Epidermal melanocyte (primary cell): Measurements from ENCODE around the gene MMP20.

Experiments used
- DNase-seq: peaks from one replicate; pipeline ENCODE4 v3.0.0; 2011; ENCODE audit warnings: low spot score; ENCODE audit not compliant: insufficient read length

MMP20 gene

GRCh38 chr11:102623128-102623527 lies 2.0 kb downstream of the MMP20 start:
- DNase-seq, result no peak

- no peak for DNase-seq
Measured at GRCh38 chr11:102622258-102622657, 2.9 kb downstream of the MMP20 start.

- no peak for DNase-seq
Measured at GRCh38 chr11:102620818-102621561, 4.1 kb downstream of the MMP20 start.

GRCh38 chr11:102620179-102620578 lies 5.0 kb downstream of the MMP20 start:
- DNase-seq, result no peak

GRCh38 chr11:102617466-102618008 lies 7.6 kb downstream of the MMP20 start:
- DNase-seq, result no peak

GRCh38 chr11:102615894-102616432 lies 9.2 kb downstream of the MMP20 start:
- no peak for DNase-seq

- no peak for DNase-seq
Measured at GRCh38 chr11:102615077-102615893, 9.8 kb downstream of the MMP20 start.

GRCh38 chr11:102614485-102614884 lies 10.6 kb downstream of the MMP20 start:
- DNase-seq, result no peak

- DNase-seq, result no peak
Measured at GRCh38 chr11:102614031-102614430, 11.1 kb downstream of the MMP20 start.

GRCh38 chr11:102613450-102613849 lies 11.7 kb downstream of the MMP20 start:
- DNase-seq, result no peak

GRCh38 chr11:102611291-102611690 lies 13.8 kb downstream of the MMP20 start:
- no peak for DNase-seq

GRCh38 chr11:102610200-102610599 lies 14.9 kb downstream of the MMP20 start:
- no peak for DNase-seq

- no peak for DNase-seq
Measured at GRCh38 chr11:102608699-102609098, 16.4 kb downstream of the MMP20 start.

GRCh38 chr11:102604875-102605274 lies 20.3 kb downstream of the MMP20 start:
- no peak for DNase-seq

GRCh38 chr11:102604011-102604410 lies 21.1 kb downstream of the MMP20 start:
- no peak for DNase-seq

GRCh38 chr11:102603576-102603975 lies 21.6 kb downstream of the MMP20 start:
- DNase-seq, result no peak

GRCh38 chr11:102603091-102603490 lies 22.0 kb downstream of the MMP20 start:
- DNase-seq, result no peak

GRCh38 chr11:102600666-102601065 lies 24.5 kb downstream of the MMP20 start:
- no peak for DNase-seq

- DNase-seq, result no peak
Measured at GRCh38 chr11:102599642-102600261, 25.4 kb downstream of the MMP20 start.

GRCh38 chr11:102598272-102598671 lies 26.9 kb downstream of the MMP20 start:
- DNase-seq, result no peak

- DNase-seq, result no peak
Measured at GRCh38 chr11:102596578-102596977, 28.6 kb downstream of the MMP20 start.
